Muscle of leg (tissue), 11 donors: ENCODE data around the gene STMP1. TPM values are rescaled to one million over a fixed set of nuclear protein-coding genes. Genes with fewer than 3 reads are reported as not detected.

Experiments
- DNase-seq: peaks from one replicate; pipeline ENCODE4 v3.0.0; 2013
- H3K27ac ChIP-seq: one replicate; pipeline ENCODE4 v1.5.1; 2013; ENCODE audit warnings: mild to moderate bottlenecking, low read length, control low read depth
- H3K27me3 ChIP-seq: one replicate; pipeline ENCODE4 v1.6.1; 2013; ENCODE audit warnings: low read length; ENCODE audit not compliant: control insufficient read depth, insufficient read depth
- H3K36me3 ChIP-seq: one replicate; pipeline ENCODE4 v1.6.1; 2013; ENCODE audit warnings: low read length; ENCODE audit not compliant: control insufficient read depth, insufficient read depth
- H3K4me1 ChIP-seq: one replicate; pipeline ENCODE4 v1.6.1; 2013; ENCODE audit warnings: low read length; ENCODE audit not compliant: control insufficient read depth, insufficient read depth
- H3K4me3 ChIP-seq: one replicate; pipeline ENCODE4 v1.5.1; 2013; ENCODE audit warnings: low read length, control low read depth
- H3K9me3 ChIP-seq: replicated peaks from 2 replicates; pipeline ENCODE4 v1.6.1; 2013; ENCODE audit warnings: low read depth, low read length; ENCODE audit not compliant: control insufficient read depth
- WGBS: methylation state at CpG from one replicate; pipeline ENCODE4 v1.1.5; 2013; ENCODE audit warnings: missing lambda C conversion rate; ENCODE audit not compliant: insufficient coverage; 5-methylcytosine and 5-hydroxymethylcytosine counted together
- polyA plus RNA-seq, 8 donors: library from polyadenylated mRNA; unstranded; fragments of 120-200 nt; gene quantifications; one replicate each; pipeline versions ENCODE4 v1.2.1 to v1.2.3, GENCODE V29; 2013; ENCODE audit warnings: inconsistent platforms in 1 of 8, low replicate concordance in 1 of 8; ENCODE audit not compliant: insufficient read length in 8 of 8, insufficient read depth in 1 of 8
- total RNA-seq: library from RNA; stranded (reverse); fragments of 120-200 nt; gene quantifications from one replicate; pipeline ENCODE4 v1.2.4, GENCODE V29; 2013

STMP1 gene
- total and polyA plus RNA-seq, 9 donors = 16.9 to 52.3 (median 49.8) TPM

- Histone ChIP-seq H3K36me3 (no peaks in the 10 kb centered on the region), H3K4me1 (no peaks in the 10 kb centered on the region)
- 86% methylated on average over 10 of the region's 14 CpGs for WGBS
Observed at GRCh38 chr7:135708041-135708440, 45.7 kb downstream of the STMP1 start.

GRCh38 chr7:135709508-135709907, 47.2 kb downstream of the STMP1 start:
- no peak overlapping the region for H3K4me3 ChIP-seq
- H3K9me3 ChIP-seq = no peaks in the 10 kb centered on the region
- no peaks in the 10 kb centered on the region for H3K36me3 ChIP-seq
- WGBS = no CpG with 5 or more reads among the region's 3 CpGs
- H3K27me3 ChIP-seq = peaks cover 30% of the 10 kb centered on the region
- no peaks in the 10 kb centered on the region for H3K4me1 ChIP-seq
- H3K27ac ChIP-seq = no peak overlapping the region
- no peak for DNase-seq

More at GRCh38 chr7:135708041-135708440, 45.7 kb downstream of the STMP1 start:
- H3K27me3 ChIP-seq = peaks cover 19% of the 10 kb centered on the region
- H3K27ac ChIP-seq = no peak overlapping the region
- no peaks in the 10 kb centered on the region for H3K9me3 ChIP-seq
- no peak for DNase-seq
- H3K4me3 ChIP-seq = no peak overlapping the region

GRCh38 chr7:135710417-135711138, 48.3 kb downstream of the STMP1 start:
- WGBS = 0% methylated on average over 1 of the region's 11 CpGs
- no peaks in the 10 kb centered on the region for H3K4me1 ChIP-seq
- no peak overlapping the region for H3K4me3 ChIP-seq
- no peak overlapping the region for H3K27ac ChIP-seq
- H3K9me3 ChIP-seq = no peaks in the 10 kb centered on the region
- peaks cover 36% of the 10 kb centered on the region for H3K27me3 ChIP-seq
- no peak for DNase-seq
- H3K36me3 ChIP-seq = no peaks in the 10 kb centered on the region

GRCh38 chr7:135711139-135711469, 48.8 kb downstream of the STMP1 start:
- WGBS = 47% methylated on average over 8 of the region's 8 CpGs
- H3K36me3 ChIP-seq = no peaks in the 10 kb centered on the region
- H3K27me3 ChIP-seq = peaks cover 36% of the 10 kb centered on the region
- H3K27ac ChIP-seq = no peak overlapping the region
- H3K4me1 ChIP-seq = no peaks in the 10 kb centered on the region
- H3K9me3 ChIP-seq = no peaks in the 10 kb centered on the region
- no peak for DNase-seq
- H3K4me3 ChIP-seq = no peak overlapping the region

GRCh38 chr7:135712182-135712782, 50.0 kb downstream of the STMP1 start:
- H3K4me1 ChIP-seq = no peaks in the 10 kb centered on the region
- H3K36me3 ChIP-seq = no peaks in the 10 kb centered on the region
- peaks cover 36% of the 10 kb centered on the region for H3K27me3 ChIP-seq
- no peaks in the 10 kb centered on the region for H3K9me3 ChIP-seq
- no peak for DNase-seq
- H3K27ac ChIP-seq = no peak overlapping the region
- 30% methylated on average over 2 of the region's 4 CpGs for WGBS
- no peak overlapping the region for H3K4me3 ChIP-seq

GRCh38 chr7:135712796-135713195, 50.5 kb downstream of the STMP1 start:
- H3K27me3 ChIP-seq = peaks cover 37% of the 10 kb centered on the region
- 35% methylated on average over 2 of the region's 7 CpGs for WGBS
- no peak overlapping the region for H3K4me3 ChIP-seq
- no peaks in the 10 kb centered on the region for H3K36me3 ChIP-seq
- H3K4me1 ChIP-seq = peaks cover 3% of the 10 kb centered on the region
- DNase-seq = no peak
- no peak overlapping the region for H3K27ac ChIP-seq
- H3K9me3 ChIP-seq = no peaks in the 10 kb centered on the region

- no peaks in the 10 kb centered on the region for H3K9me3 ChIP-seq
- H3K27me3 ChIP-seq = peaks cover 39% of the 10 kb centered on the region
- H3K4me3 ChIP-seq = no peak overlapping the region
- no peak overlapping the region for H3K27ac ChIP-seq
- no peaks in the 10 kb centered on the region for H3K36me3 ChIP-seq
- DNase-seq = no peak
- WGBS = 59% methylated on average over 2 of the region's 4 CpGs
- H3K4me1 ChIP-seq = peaks cover 4% of the 10 kb centered on the region
Observed at GRCh38 chr7:135713836-135714470, 51.6 kb downstream of the STMP1 start.

GRCh38 chr7:135714534-135715009, 52.3 kb downstream of the STMP1 start:
- H3K27ac ChIP-seq = no peak overlapping the region
- H3K4me1 ChIP-seq = peaks cover 4% of the 10 kb centered on the region
- WGBS = 66% methylated on average over 19 of the region's 20 CpGs
- no peak for DNase-seq
- no peaks in the 10 kb centered on the region for H3K9me3 ChIP-seq
- H3K4me3 ChIP-seq = no peak overlapping the region
- no peaks in the 10 kb centered on the region for H3K36me3 ChIP-seq
- H3K27me3 ChIP-seq = peaks cover 41% of the 10 kb centered on the region

GRCh38 chr7:135715055-135715522, 52.8 kb downstream of the STMP1 start:
- WGBS = 95% methylated on average over 4 of the region's 5 CpGs
- peaks cover 4% of the 10 kb centered on the region for H3K4me1 ChIP-seq
- DNase-seq = no peak
- H3K4me3 ChIP-seq = no peak overlapping the region
- no peak overlapping the region for H3K27ac ChIP-seq
- no peaks in the 10 kb centered on the region for H3K9me3 ChIP-seq
- H3K27me3 ChIP-seq = peaks cover 41% of the 10 kb centered on the region
- no peaks in the 10 kb centered on the region for H3K36me3 ChIP-seq

GRCh38 chr7:135715673-135716072, 53.4 kb downstream of the STMP1 start:
- Histone ChIP-seq H3K4me3 (no peak overlapping the region), H3K4me1 (peaks cover 4% of the 10 kb centered on the region), H3K27ac (no peak overlapping the region), H3K27me3 (peaks cover 42% of the 10 kb centered on the region), H3K36me3 (no peaks in the 10 kb centered on the region), H3K9me3 (no peaks in the 10 kb centered on the region)
- DNase-seq = no peak
- no CpG with 5 or more reads among the region's 1 CpG for WGBS
